H9 (cell line): ENCODE measurements around the gene MTIF2. TPM values are rescaled to one million over a fixed set of nuclear protein-coding genes. Genes with fewer than 3 reads are reported as not detected.

Source experiments
- DNase-seq: peaks from one replicate; pipeline ENCODE4 v3.0.0-alpha.2; 2017
- H2AFZ ChIP-seq: one replicate; pipeline ENCODE4 v1.6.1; 2013; ENCODE audit warnings: mild to moderate bottlenecking, low read length, control low read depth, moderate library complexity
- H2AK5ac ChIP-seq: 2 replicates; pipeline ENCODE4 v1.6.1; 2013; ENCODE audit warnings: low read length, control low read depth, mixed read lengths; ENCODE audit not compliant: insufficient read length
- H2BK120ac ChIP-seq: one replicate; pipeline ENCODE4 v1.6.1; 2013; ENCODE audit warnings: low read depth, mild to moderate bottlenecking, low read length, control low read depth, inconsistent platforms; ENCODE audit not compliant: poor library complexity, severe bottlenecking
- H2BK12ac ChIP-seq: 2 replicates; pipeline ENCODE4 v1.6.1; 2013; ENCODE audit warnings: low read length, control low read depth, mixed read lengths, low read depth; ENCODE audit not compliant: insufficient read length
- H2BK15ac ChIP-seq: 2 replicates; pipeline ENCODE4 v1.6.1; 2013; ENCODE audit warnings: low read depth, low read length, control low read depth
- H2BK20ac ChIP-seq: one replicate; pipeline ENCODE4 v1.6.1; 2013; ENCODE audit warnings: low read depth, mild to moderate bottlenecking, low read length, control low read depth, inconsistent platforms; ENCODE audit not compliant: poor library complexity, severe bottlenecking
- H2BK5ac ChIP-seq: 2 replicates; pipeline ENCODE4 v1.6.1; 2013; ENCODE audit warnings: low read length, control low read depth, mixed read lengths; ENCODE audit not compliant: insufficient read length
- H3K14ac ChIP-seq: 2 replicates; pipeline ENCODE4 v1.6.1; 2013; ENCODE audit warnings: low read length, control low read depth; ENCODE audit not compliant: insufficient read depth
- H3K18ac ChIP-seq: 2 replicates; pipeline ENCODE4 v1.6.1; 2013; ENCODE audit warnings: low read depth, mild to moderate bottlenecking, mixed read lengths, low read length, control low read depth; ENCODE audit not compliant: insufficient read length
- H3K23ac ChIP-seq: 2 replicates; pipeline ENCODE4 v1.6.1; 2013; ENCODE audit warnings: low read length, control low read depth, mixed read lengths, low read depth; ENCODE audit not compliant: insufficient read length
- H3K23me2 ChIP-seq: 2 replicates; pipeline ENCODE4 v1.6.1; 2013; ENCODE audit warnings: low read depth, mild to moderate bottlenecking, mixed read lengths, low read length, control low read depth; ENCODE audit not compliant: insufficient read length, poor library complexity, severe bottlenecking
- H3K27ac ChIP-seq: 2 replicates; pipeline ENCODE4 v1.5.1; 2013; ENCODE audit warnings: low read length, control low read depth, mixed read lengths, low read depth; ENCODE audit not compliant: insufficient read length
- H3K27me3 ChIP-seq: 2 replicates; pipeline ENCODE4 v1.6.1; 2013; ENCODE audit warnings: low read length, control low read depth, inconsistent platforms; ENCODE audit not compliant: insufficient read depth
- H3K4ac ChIP-seq: 2 replicates; pipeline ENCODE4 v1.6.1; 2013; ENCODE audit warnings: low read depth, mild to moderate bottlenecking, control low read depth, inconsistent platforms, low read length, moderate library complexity
- H3K4me1 ChIP-seq: 2 replicates; pipeline ENCODE4 v1.6.1; 2013; ENCODE audit warnings: low read length, control low read depth, inconsistent platforms; ENCODE audit not compliant: insufficient read depth
- H3K4me2 ChIP-seq: 2 replicates; pipeline ENCODE4 v1.6.1; 2013; ENCODE audit warnings: low read length, control low read depth, mixed read lengths; ENCODE audit not compliant: insufficient read length, insufficient read depth
- H3K56ac ChIP-seq: 2 replicates; pipeline ENCODE4 v1.6.1; 2013; ENCODE audit warnings: low read depth, mild to moderate bottlenecking, mixed read lengths, low read length, control low read depth; ENCODE audit not compliant: insufficient read length
- H3K79me1 ChIP-seq: 2 replicates; pipeline ENCODE4 v1.6.1; 2013; ENCODE audit warnings: low read depth, mild to moderate bottlenecking, moderate library complexity, low read length, control low read depth, inconsistent platforms; ENCODE audit not compliant: insufficient read depth, poor library complexity, severe bottlenecking
- H3K79me2 ChIP-seq: 2 replicates; pipeline ENCODE4 v1.6.1; 2013; ENCODE audit warnings: low read length, control low read depth, inconsistent platforms; ENCODE audit not compliant: insufficient read depth
- H3K9ac ChIP-seq: 2 replicates; pipeline ENCODE4 v1.6.1; 2013; ENCODE audit warnings: low read length, control low read depth, mixed read lengths; ENCODE audit not compliant: insufficient read length; ENCODE audit errors: extremely low read depth
- H3K9me3 ChIP-seq: one replicate; pipeline ENCODE4 v1.6.1; 2013; ENCODE audit warnings: low read depth, low read length, inconsistent platforms; ENCODE audit not compliant: control insufficient read depth
- H3T11ph ChIP-seq: one replicate; pipeline ENCODE4 v1.6.1; 2013; ENCODE audit warnings: mild to moderate bottlenecking, low read length, control low read depth, inconsistent platforms
- H4K20me1 ChIP-seq: one replicate; pipeline ENCODE4 v1.6.1; 2013; ENCODE audit not compliant: control insufficient read depth, insufficient read length, insufficient read depth
- H4K5ac ChIP-seq: 2 replicates; pipeline ENCODE4 v1.6.1; 2013; ENCODE audit warnings: low read depth, mild to moderate bottlenecking, mixed read lengths, low read length, control low read depth; ENCODE audit not compliant: insufficient read length
- H4K8ac ChIP-seq: replicated peaks from 2 replicates; pipeline ENCODE4 v1.6.1; 2013; ENCODE audit warnings: low read length, control low read depth, mixed read lengths, low read depth; ENCODE audit not compliant: insufficient read length
- H4K91ac ChIP-seq: 2 replicates; pipeline ENCODE4 v1.6.1; 2013; ENCODE audit warnings: low read depth, mild to moderate bottlenecking, moderate library complexity, mixed read lengths, low read length, control low read depth; ENCODE audit not compliant: insufficient read length
- H3K27ac Mint-ChIP-seq, 3 experiments: 2 replicates in 2 of 3; 3 replicates in 1 of 3; pipeline ENCODE4 v1.8.0; 2020 to 2021; ENCODE audit warnings: mixed read lengths in 3 of 3, mild to moderate bottlenecking in 1 of 3, moderate library complexity in 1 of 3
- H3K27me3 Mint-ChIP-seq: 2 replicates; pipeline ENCODE4 v1.8.0; 2021; ENCODE audit warnings: low read depth, mild to moderate bottlenecking, moderate library complexity, mixed read lengths
- H3K36me3 Mint-ChIP-seq, 3 experiments: 2 replicates in 2 of 3; 3 replicates in 1 of 3; pipeline ENCODE4 v1.8.0; 2020 to 2021; ENCODE audit warnings: low read depth in 3 of 3, mixed read lengths in 3 of 3; ENCODE audit not compliant: insufficient read depth in 1 of 3
- H3K4me1 Mint-ChIP-seq, 2 experiments: 2 replicates each; pipeline ENCODE4 v1.8.0; 2020; ENCODE audit warnings: mixed read lengths in 2 of 2
- H3K4me3 Mint-ChIP-seq, 2 experiments: 2 replicates in 1 of 2; 3 replicates in 1 of 2; pipeline ENCODE4 v1.8.0; 2020 to 2021; ENCODE audit warnings: mild to moderate bottlenecking in 2 of 2, mixed read lengths in 2 of 2, moderate library complexity in 1 of 2
- H3K9me3 Mint-ChIP-seq, 2 experiments: 2 replicates in 1 of 2; 3 replicates in 1 of 2; pipeline ENCODE4 v1.8.0; 2020; ENCODE audit warnings: mild to moderate bottlenecking in 2 of 2, mixed read lengths in 2 of 2, moderate library complexity in 1 of 2
- CTCF ChIP-seq: fragments of 200-600 bp; sonication (generic); conservative IDR thresholded peaks from 3 replicates; pipeline ENCODE4 v1.8.0; 2021; ENCODE audit warnings: antibody characterized with exemption, mild to moderate bottlenecking
- total RNA-seq: library from RNA; stranded (reverse); gene quantifications from 2 replicates; pipeline ENCODE4 v1.2.1, GENCODE V29; 2021

Gene MTIF2
- total RNA-seq, 1 experiment from 2014 or later = 35.6 TPM

GRCh38 chr2:55296393-55296792 is 27.4 kb upstream of the MTIF2 start:
- Histone ChIP-seq H3K27ac (no peak overlapping the region), H2BK20ac (no peak overlapping the region), H2BK120ac (no peak overlapping the region), H3K27me3 (no peaks in the 10 kb centered on the region), H3K4me1 (no peaks in the 10 kb centered on the region), H3K9me3 (no peaks in the 10 kb centered on the region), H3K18ac (no peak overlapping the region), H3K4ac (no peak overlapping the region), H4K8ac (no peak overlapping the region), H3K9ac (no peak overlapping the region), H4K5ac (no peak overlapping the region), H3K79me2 (no peaks in the 10 kb centered on the region), H3K79me1 (no peaks in the 10 kb centered on the region), H2AFZ (no peak overlapping the region), H3K4me2 (no peak overlapping the region), H3K23ac (no peak overlapping the region), H3K14ac (no peak overlapping the region), H3K23me2 (no peaks in the 10 kb centered on the region), H3T11ph (no peak overlapping the region), H4K91ac (no peak overlapping the region), H2BK15ac (no peak overlapping the region), H2AK5ac (no peak overlapping the region), H3K56ac (no peak overlapping the region), H2BK5ac (no peak overlapping the region), H2BK12ac (no peak overlapping the region), H4K20me1 (no peaks in the 10 kb centered on the region)
- Mint-ChIP-seq H3K4me1 (no peaks in the 10 kb centered on the region), H3K36me3 (peaks cover 15 to 38% (median 34%) of the 10 kb centered on the region in 3 experiments), H3K4me3 (no peak overlapping the region), H3K27ac (no peak overlapping the region), H3K9me3 (no peaks in the 10 kb centered on the region), H3K27me3 (no peaks in the 10 kb centered on the region)
- TF ChIP-seq CTCF = no peak
- DNase-seq = no peak
